NK-92 (cell line): Measurements from ENCODE around the gene CXCL16.

Source experiments
- DNase-seq: peaks from one replicate; lab custom pipeline; 2025; ENCODE audit not compliant: unreplicated experiment; lab: John Stamatoyannopoulos, UW

CXCL16 gene

GRCh38 chr17:4753392-4753791 lies 13.7 kb upstream of the CXCL16 start:
- no peak for DNase-seq

GRCh38 chr17:4751932-4752331 lies 12.2 kb upstream of the CXCL16 start:
- no peak for DNase-seq

GRCh38 chr17:4750606-4751005 lies 10.9 kb upstream of the CXCL16 start:
- DNase-seq, result no peak

- no peak for DNase-seq
These were observed 9.0 kb upstream of the CXCL16 start for GRCh38 chr17:4748686-4749085.

- no peak for DNase-seq
These were observed 8.1 kb upstream of the CXCL16 start for GRCh38 chr17:4747847-4748246.

GRCh38 chr17:4744999-4745969 lies 5.6 kb upstream of the CXCL16 start:
- no peak for DNase-seq

GRCh38 chr17:4743898-4744297 lies 4.2 kb upstream of the CXCL16 start:
- no peak for DNase-seq

GRCh38 chr17:4743216-4743615 lies 3.5 kb upstream of the CXCL16 start:
- no peak for DNase-seq

GRCh38 chr17:4742629-4743028 lies 2.9 kb upstream of the CXCL16 start:
- DNase-seq, result no peak

- no peak for DNase-seq
These were observed 2.4 kb upstream of the CXCL16 start for GRCh38 chr17:4742133-4742532.

GRCh38 chr17:4741544-4741943 lies 1.8 kb upstream of the CXCL16 start:
- DNase-seq, result no peak

- no peak for DNase-seq
These were observed 856 bp upstream of the CXCL16 start for GRCh38 chr17:4740584-4740983.

GRCh38 chr17:4740025-4740351 lies 260 bp upstream of the CXCL16 start:
- DNase-seq, result no peak

- no peak for DNase-seq
These were observed 1.3 kb downstream of the CXCL16 start for GRCh38 chr17:4738136-4739121.

- no peak for DNase-seq
These were observed 3.7 kb downstream of the CXCL16 start for GRCh38 chr17:4735876-4736651.

- DNase-seq, result no peak
These were observed 4.8 kb downstream of the CXCL16 start for GRCh38 chr17:4734857-4735475.

- no peak for DNase-seq
These were observed 6.6 kb downstream of the CXCL16 start for GRCh38 chr17:4733073-4733531.

- no peak for DNase-seq
These were observed 11.6 kb downstream of the CXCL16 start for GRCh38 chr17:4728124-4728523.

GRCh38 chr17:4725646-4726310 lies 13.9 kb downstream of the CXCL16 start:
- DNase-seq, result no peak

- DNase-seq, result no peak
These were observed 15.1 kb downstream of the CXCL16 start for GRCh38 chr17:4724650-4725049.
